SK-N-SH (cell line): ENCODE measurements around the gene SIGLEC9. TPM values are rescaled to one million over a fixed set of nuclear protein-coding genes. Genes with fewer than 3 reads are reported as not detected.

Experiments
- CTCF ChIA-PET: fragments of 300-600, 350-600 bp; formaldehyde crosslinking; extraction: SDS; loops from one replicate; lab custom pipeline; 2021; lab: Yijun Ruan, JAX
- POLR2A ChIA-PET: fragments of 350-600 bp; sonication (Branson Sonifier 250); formaldehyde crosslinking; extraction: SDS; loops from one replicate; lab custom pipeline; 2020; ENCODE audit warnings: antibody characterized with exemption, inconsistent platforms; lab: Yijun Ruan, JAX
- DNase-seq: peaks from one replicate; pipeline ENCODE4 v3.0.0; 2012
- H2AFZ ChIP-seq: fragments of 200-600 bp; sonication (generic); 2 replicates; pipeline ENCODE4 v1.8.1; 2016; ENCODE audit warnings: antibody characterized with exemption, mild to moderate bottlenecking, low read depth
- H3F3A ChIP-seq: fragments of 200-600 bp; sonication (generic); replicated peaks from 2 replicates; pipeline ENCODE3; 2016; ENCODE audit warnings: antibody characterized with exemption, mild to moderate bottlenecking; ENCODE audit not compliant: insufficient read depth
- H3K27ac ChIP-seq, 2 experiments: fragments of 200-500 bp in 1 of 2; fragments of 200-600 bp in 1 of 2; sonication (Bioruptor generic) in 1 of 2; sonication (generic), shearing (Covaris generic) in 1 of 2; 2 replicates each; pipeline versions ENCODE4 v1.5.1 to v1.6.1; 2014 to 2016; ENCODE audit warnings: low read depth in 2 of 2, inconsistent platforms in 1 of 2, low read length in 1 of 2, mild to moderate bottlenecking in 1 of 2, mixed read lengths in 1 of 2
- H3K27me3 ChIP-seq: fragments of 200-600 bp; sonication (generic), shearing (Covaris generic); 2 replicates; pipeline ENCODE4 v1.6.1; 2016; ENCODE audit warnings: mixed run types; ENCODE audit not compliant: insufficient read depth
- H3K36me3 ChIP-seq, 2 experiments: fragments of 200-500 bp in 1 of 2; fragments of 200-600 bp in 1 of 2; sonication (Bioruptor generic) in 1 of 2; sonication (generic) in 1 of 2; replicated peaks in 1 of 2; 2 replicates each; pipeline versions ENCODE3 to v1.5.1; 2014 to 2016; ENCODE audit warnings: low read length in 1 of 2, mild to moderate bottlenecking in 1 of 2; ENCODE audit not compliant: insufficient read depth in 2 of 2, control insufficient read depth in 1 of 2
- H3K4me1 ChIP-seq, 2 experiments: fragments of 200-500 bp in 1 of 2; fragments of 200-600 bp in 1 of 2; sonication (Bioruptor generic) in 1 of 2; sonication (generic), shearing (Covaris generic) in 1 of 2; 2 replicates each; pipeline versions ENCODE4 v1.5.1 to v1.6.1; 2014 to 2016; ENCODE audit warnings: low read depth in 1 of 2, low read length in 1 of 2, mixed run types in 1 of 2; ENCODE audit not compliant: insufficient read depth in 2 of 2, control insufficient read depth in 1 of 2
- H3K4me2 ChIP-seq: fragments of 200-600 bp; sonication (generic), shearing (Covaris generic); 2 replicates; pipeline ENCODE4 v1.6.1; 2017; ENCODE audit warnings: mixed run types
- H3K4me3 ChIP-seq, 2 experiments: fragments of 200-500 bp in 1 of 2; fragments of 200-600 bp in 1 of 2; sonication (Bioruptor generic) in 1 of 2; sonication (generic), shearing (Covaris generic) in 1 of 2; 2 replicates each; pipeline versions ENCODE4 v1.5.1 to v1.8.1; 2014 to 2016; ENCODE audit warnings: low read depth in 2 of 2, inconsistent platforms in 1 of 2, low read length in 1 of 2, mild to moderate bottlenecking in 1 of 2, mixed read lengths in 1 of 2, moderate library complexity in 1 of 2
- H3K79me2 ChIP-seq: fragments of 200-600 bp; sonication (generic); 2 replicates; pipeline ENCODE4 v1.8.1; 2017; ENCODE audit warnings: mild to moderate bottlenecking; ENCODE audit not compliant: insufficient read depth
- H3K9ac ChIP-seq: fragments of 200-600 bp; sonication (generic); 2 replicates; pipeline ENCODE4 v1.6.1; 2017; ENCODE audit warnings: mixed run types
- H3K9me2 ChIP-seq: fragments of 200-600 bp; sonication (generic); 2 replicates; pipeline ENCODE4 v1.6.1; 2017; ENCODE audit warnings: mixed run types
- H3K9me3 ChIP-seq: fragments of 200-600 bp; sonication (generic); 2 replicates; pipeline ENCODE4 v1.6.1; 2017; ENCODE audit warnings: mixed run types, mild to moderate bottlenecking, moderate library complexity
- H4K20me1 ChIP-seq: fragments of 200-600 bp; sonication (generic); 2 replicates; pipeline ENCODE4 v1.6.1; 2017; ENCODE audit warnings: mild to moderate bottlenecking, mixed run types; ENCODE audit not compliant: insufficient read depth
- CHD2 ChIP-seq: fragments of 150-350 bp; IDR thresholded peaks from 2 replicates; pipeline ENCODE4 v1.6.1; 2018; ENCODE audit warnings: low read length; ENCODE audit not compliant: partially characterized antibody
- CTCF ChIP-seq: fragments of 200-600 bp; sonication (generic); IDR thresholded peaks from 2 replicates; pipeline ENCODE4 v1.6.1; 2017; ENCODE audit warnings: antibody characterized with exemption, mild to moderate bottlenecking, moderate library complexity
- ELF1 ChIP-seq: IDR thresholded peaks from 2 replicates; pipeline ENCODE4 v1.4.0; 2012
- FOXJ3 ChIP-seq: sonication (generic); formaldehyde crosslinking; IDR thresholded peaks from 2 replicates; pipeline ENCODE4 v1.5.1; 2020; ENCODE audit warnings: mild to moderate bottlenecking, missing genetic modification reagents
- JUND ChIP-seq: IDR thresholded peaks from 2 replicates; pipeline ENCODE4 v1.4.0; 2012
- MEF2A ChIP-seq: IDR thresholded peaks from 2 replicates; pipeline ENCODE4 v1.4.0; 2012; ENCODE audit warnings: low read depth, borderline replicate concordance
- MXI1 ChIP-seq: IDR thresholded peaks from 2 replicates; pipeline ENCODE4 v1.6.1; 2012; ENCODE audit warnings: mild to moderate bottlenecking, low read depth, low read length, improper control_type of control experiment
- NFIC ChIP-seq: IDR thresholded peaks from 2 replicates; pipeline ENCODE4 v1.4.0; 2012; ENCODE audit warnings: borderline replicate concordance
- NRF1 ChIP-seq: IDR thresholded peaks from 2 replicates; pipeline ENCODE4 v1.6.1; 2012; ENCODE audit warnings: low read depth, mild to moderate bottlenecking, low read length
- POLR2AphosphoS5 ChIP-seq: IDR thresholded peaks from 2 replicates; pipeline ENCODE4 v1.6.1; 2012; ENCODE audit warnings: low read depth, low read length
- RAD21 ChIP-seq: IDR thresholded peaks from 2 replicates; pipeline ENCODE4 v1.6.1; 2012; ENCODE audit warnings: mild to moderate bottlenecking, low read length
- SIN3A ChIP-seq: IDR thresholded peaks from 2 replicates; pipeline ENCODE4 v1.6.1; 2012; ENCODE audit warnings: low read depth, mild to moderate bottlenecking, low read length, moderate library complexity, borderline replicate concordance
- SMC3 ChIP-seq: IDR thresholded peaks from 2 replicates; pipeline ENCODE4 v1.6.1; 2012; ENCODE audit warnings: low read depth, low read length, improper control_type of control experiment
- TAF1 ChIP-seq: IDR thresholded peaks from 2 replicates; pipeline ENCODE4 v1.6.1; 2012; ENCODE audit warnings: low read depth, mild to moderate bottlenecking, low read length, moderate library complexity, borderline replicate concordance
- TCF12 ChIP-seq: IDR thresholded peaks from 2 replicates; pipeline ENCODE4 v1.4.0; 2012
- USF1 ChIP-seq: IDR thresholded peaks from 2 replicates; pipeline ENCODE4 v1.4.0; 2012; ENCODE audit warnings: low read depth, borderline replicate concordance
- ZBTB33 ChIP-seq: IDR thresholded peaks from 2 replicates; pipeline ENCODE4 v1.4.0; 2012; ENCODE audit warnings: low read depth, borderline replicate concordance
- WGBS: methylation state at CpG from one replicate; pipeline ENCODE4 v1.1.6; 2017; ENCODE audit warnings: low lambda C conversion rate; 5-methylcytosine and 5-hydroxymethylcytosine counted together
- polyA plus RNA-seq, 3 experiments: library from polyadenylated mRNA; depleted of rRNA; stranded (reverse); fragments of >200 nt; gene quantifications; 2 replicates each; pipeline ENCODE4 v1.2.3, GENCODE V29; 2012

SIGLEC9 gene
- polyA plus RNA-seq, 1 of the 3 experiments (the other 2 are of a cell fraction), result not detected

- no peaks in the 10 kb centered on the region for H3K36me3 ChIP-seq
- H3K9ac ChIP-seq, result no peak overlapping the region
- H2AFZ ChIP-seq, result no peak overlapping the region
- H3K4me3 ChIP-seq, result no peak overlapping the region
- no peak overlapping the region for H3K4me2 ChIP-seq
- 0% methylated on average over 2 of the region's 2 CpGs for WGBS
- CTCF ChIA-PET, result interaction anchor here (0.6 to 2.7 kb wide), 5 partner anchors 10 to 358 kb away, joined by 3 to 12 read pairs (median 4); no protein-coding TSS in a partner anchor
- no peaks in the 10 kb centered on the region for H3K9me2 ChIP-seq
- H4K20me1 ChIP-seq, result no peaks in the 10 kb centered on the region
- H3K79me2 ChIP-seq, result no peaks in the 10 kb centered on the region
- no peaks in the 10 kb centered on the region for H3F3A ChIP-seq
- H3K9me3 ChIP-seq, result no peaks in the 10 kb centered on the region
- no peak for DNase-seq
- no peaks in the 10 kb centered on the region for H3K4me1 ChIP-seq
- no peak for TF ChIP-seq SIN3A
- no peak for TF ChIP-seq NRF1
- no peak for TF ChIP-seq TCF12
- no peak for TF ChIP-seq RAD21
- no peak for TF ChIP-seq MXI1
- TF ChIP-seq ELF1, result no peak
- no peak for TF ChIP-seq CHD2
- TF ChIP-seq JUND, result no peak
- no peak for TF ChIP-seq FOXJ3
- TF ChIP-seq POLR2AphosphoS5, result no peak
- no peak for TF ChIP-seq TAF1
- TF ChIP-seq MEF2A, result no peak
- no peak for TF ChIP-seq ZBTB33
- TF ChIP-seq NFIC, result no peak
- peaks cover 36% of the 10 kb centered on the region for H3K27me3 ChIP-seq
- POLR2A ChIA-PET, result no interaction called here
- no peak overlapping the region for H3K27ac ChIP-seq
Observed at GRCh38 chr19:51157265-51157664, 32.6 kb downstream of the SIGLEC9 start.

- Histone ChIP-seq H3K4me2 (no peak overlapping the region), H3K9me3 (no peaks in the 10 kb centered on the region), H3K9me2 (no peaks in the 10 kb centered on the region)
- TF ChIP-seq SMC3 (peak; percentile 31), JUND (no peak), RAD21 (peak; percentile 49), USF1 (no peak), CTCF (peak; percentile 72), TCF12 (no peak)
- TF ChIP-seq, all 33 proteins: peak for 3
- Histone ChIP-seq H3K27me3 (peaks cover 28% of the 10 kb centered on the region), H3K79me2 (no peaks in the 10 kb centered on the region), H3K9ac (no peak overlapping the region), H3F3A (no peaks in the 10 kb centered on the region), H3K27ac (no peak overlapping the region), H2AFZ (no peak overlapping the region), H3K36me3 (no peaks in the 10 kb centered on the region), H3K4me1 (no peaks in the 10 kb centered on the region), H4K20me1 (no peaks in the 10 kb centered on the region), H3K4me3 (no peak overlapping the region; a peak in 1 of 4 replicates)
- DNase-seq, result peak; percentile 47
- ChIA-PET POLR2A (no interaction called here), CTCF (interaction anchor here (0.7 to 2.7 kb wide), 18 partner anchors 9 to 502 kb away, joined by 3 to 12 read pairs (median 4); no protein-coding TSS in a partner anchor)
- WGBS, result 11% methylated on average over 7 of the region's 7 CpGs
Observed at GRCh38 chr19:51158474-51159129, 33.9 kb downstream of the SIGLEC9 start.
